ENCODE results near the gene TMPRSS9.

TMPRSS9 gene

DNA sequence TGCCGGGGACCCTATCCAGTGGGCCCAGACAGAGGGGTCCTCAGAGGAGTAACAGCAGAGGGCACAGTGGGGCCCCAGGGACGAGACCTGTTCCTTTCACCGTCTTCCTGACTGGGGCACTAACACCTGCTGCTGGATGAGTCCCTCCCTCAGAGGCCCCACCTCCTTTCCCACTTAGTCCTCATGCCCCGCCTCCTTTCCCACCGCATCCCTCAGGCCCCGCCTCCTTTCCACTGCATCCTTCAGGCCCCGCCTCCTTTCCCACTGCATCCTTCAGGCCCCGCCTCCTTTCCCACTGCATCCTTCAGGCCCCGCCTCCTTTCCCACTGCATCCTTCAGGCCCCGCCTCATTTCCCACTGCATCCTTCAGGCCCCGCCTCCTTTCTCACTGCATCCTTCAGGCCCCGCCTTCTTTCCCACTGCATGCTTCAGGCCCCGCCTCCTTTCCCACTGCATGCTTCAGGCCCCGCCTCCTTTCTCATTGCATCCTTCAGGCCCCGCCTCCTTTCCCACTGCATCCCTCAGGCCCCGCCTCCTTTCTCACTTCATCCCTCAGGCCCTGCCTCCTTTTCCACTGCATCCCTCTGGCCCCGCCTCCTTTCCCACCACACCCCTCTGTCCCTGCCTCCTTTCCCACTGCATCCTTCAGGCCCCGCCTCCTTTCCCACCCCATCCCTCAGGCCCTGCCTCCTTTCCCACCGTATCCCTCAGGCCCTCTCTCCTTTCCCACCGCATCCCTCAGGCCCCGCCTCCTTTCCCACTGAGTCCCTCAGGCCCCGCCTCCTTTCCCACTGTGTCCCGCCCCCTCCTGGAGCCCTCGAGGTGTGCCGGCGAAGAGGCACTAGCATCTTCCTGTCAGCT lies 24.8 kb upstream of the TMPRSS9 start:
- Mint-ChIP-seq H3K27me3 (no peaks in the 10 kb centered on the region), H3K36me3 (peaks cover 3% of the 10 kb centered on the region), H3K4me3 (no peak overlapping the region), H3K9me3 (ENCODE audit: low read depth) (no peaks in the 10 kb centered on the region), H3K27ac (peak overlapping the region; percentile 52), H3K4me1 (ENCODE audit: low read depth) (peaks cover 38% of the 10 kb centered on the region)

DNA sequence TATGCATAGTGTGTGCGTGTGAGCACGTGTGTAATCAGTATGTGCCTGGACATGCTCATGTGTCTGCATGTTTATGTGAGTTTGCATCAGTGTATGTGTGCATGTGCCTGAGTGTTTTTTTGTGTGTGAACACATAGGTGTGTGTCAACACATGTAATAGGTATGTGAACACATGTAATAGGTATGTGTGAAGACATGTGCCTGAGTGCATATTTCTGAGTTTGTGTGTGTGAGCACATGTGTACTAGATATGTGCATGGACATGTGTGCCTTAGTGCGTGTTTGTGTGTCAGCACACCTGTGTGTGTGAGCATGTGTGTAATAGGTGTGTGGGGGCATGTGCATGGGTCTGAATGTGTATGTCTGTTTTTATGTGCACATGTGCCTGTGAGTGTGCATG lies 24.2 kb upstream of the TMPRSS9 start:
- Mint-ChIP-seq H3K4me3 (no peak overlapping the region), H3K4me1 (ENCODE audit: low read depth) (peaks cover 32% of the 10 kb centered on the region), H3K36me3 (peaks cover 3% of the 10 kb centered on the region), H3K27ac (peak overlapping the region; percentile 52), H3K27me3 (no peaks in the 10 kb centered on the region), H3K9me3 (ENCODE audit: low read depth) (no peaks in the 10 kb centered on the region)

DNA sequence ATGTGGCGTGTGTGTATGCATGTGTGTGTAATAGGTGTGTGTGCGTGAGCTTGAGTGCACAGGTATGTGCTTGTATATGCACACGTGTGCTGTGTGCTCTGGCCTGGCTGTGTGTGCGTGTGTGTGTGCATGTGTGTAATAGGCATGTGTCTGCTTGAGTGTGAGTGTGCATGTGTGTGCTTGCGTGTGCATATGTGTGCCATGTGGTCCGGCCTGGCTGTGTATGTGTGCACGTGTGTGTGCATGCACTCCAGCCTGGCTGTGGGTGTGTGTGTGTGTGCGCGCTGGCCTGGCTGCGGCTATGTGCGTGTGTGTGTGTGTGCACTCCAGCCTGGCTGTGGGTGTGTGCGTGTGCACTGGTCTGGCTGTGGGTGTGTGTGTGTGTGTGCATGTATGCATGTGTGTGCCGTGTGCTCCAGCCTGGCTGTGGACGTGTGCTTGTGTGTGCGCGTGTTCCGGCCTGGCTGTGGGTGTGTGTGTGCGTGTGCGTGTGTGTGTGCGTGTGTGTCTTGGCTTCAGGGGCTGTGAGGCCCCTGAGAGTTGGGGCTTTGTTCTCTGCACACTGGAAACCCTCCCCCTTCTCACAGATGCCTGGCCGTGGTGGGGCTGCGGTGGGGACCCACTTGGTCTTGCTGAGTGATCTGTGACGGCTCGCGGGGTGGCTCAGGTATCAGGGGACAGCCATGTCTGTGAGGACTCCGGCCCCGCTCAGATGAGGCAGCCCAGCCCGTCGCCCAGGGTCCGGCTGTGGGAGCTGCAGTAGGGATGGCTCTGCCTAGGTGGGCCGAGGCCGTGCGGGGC lies 23.3 kb upstream of the TMPRSS9 start:
- Mint-ChIP-seq H3K9me3 (ENCODE audit: low read depth) (no peaks in the 10 kb centered on the region), H3K27ac (no peak overlapping the region)

DNA sequence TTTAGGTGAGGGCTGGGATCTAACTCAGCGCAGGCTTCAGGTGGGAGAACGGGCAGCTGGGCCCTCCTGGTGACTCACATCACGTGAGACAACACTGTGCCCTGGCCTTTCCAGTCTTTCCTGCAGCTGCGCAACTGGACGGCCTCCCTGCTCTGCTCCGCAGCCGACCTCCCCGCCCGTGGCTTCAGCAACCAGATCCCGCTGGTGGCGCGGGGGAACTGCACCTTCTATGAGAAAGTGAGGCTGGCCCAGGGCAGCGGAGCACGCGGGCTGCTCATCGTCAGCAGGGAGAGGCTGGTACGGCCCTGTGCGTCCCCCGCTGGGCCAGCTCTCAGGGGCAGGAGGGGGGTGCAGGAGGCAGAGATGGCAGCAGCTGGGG lies 22.7 kb upstream of the TMPRSS9 start:
- Mint-ChIP-seq H3K4me3 (no peak overlapping the region), H3K4me1 (ENCODE audit: low read depth) (peaks cover 19% of the 10 kb centered on the region), H3K27ac (no peak overlapping the region), H3K9me3 (ENCODE audit: low read depth) (no peaks in the 10 kb centered on the region), H3K27me3 (no peaks in the 10 kb centered on the region), H3K36me3 (peaks cover 3% of the 10 kb centered on the region)

More for the DNA sequence above, 23.3 kb upstream of the TMPRSS9 start:
- H3K4me3 Mint-ChIP-seq: no peak overlapping the region
- H3K36me3 Mint-ChIP-seq: peaks cover 3% of the 10 kb centered on the region
- no peaks in the 10 kb centered on the region for H3K27me3 Mint-ChIP-seq
- H3K4me1 Mint-ChIP-seq (ENCODE audit: low read depth): peaks cover 23% of the 10 kb centered on the region

DNA sequence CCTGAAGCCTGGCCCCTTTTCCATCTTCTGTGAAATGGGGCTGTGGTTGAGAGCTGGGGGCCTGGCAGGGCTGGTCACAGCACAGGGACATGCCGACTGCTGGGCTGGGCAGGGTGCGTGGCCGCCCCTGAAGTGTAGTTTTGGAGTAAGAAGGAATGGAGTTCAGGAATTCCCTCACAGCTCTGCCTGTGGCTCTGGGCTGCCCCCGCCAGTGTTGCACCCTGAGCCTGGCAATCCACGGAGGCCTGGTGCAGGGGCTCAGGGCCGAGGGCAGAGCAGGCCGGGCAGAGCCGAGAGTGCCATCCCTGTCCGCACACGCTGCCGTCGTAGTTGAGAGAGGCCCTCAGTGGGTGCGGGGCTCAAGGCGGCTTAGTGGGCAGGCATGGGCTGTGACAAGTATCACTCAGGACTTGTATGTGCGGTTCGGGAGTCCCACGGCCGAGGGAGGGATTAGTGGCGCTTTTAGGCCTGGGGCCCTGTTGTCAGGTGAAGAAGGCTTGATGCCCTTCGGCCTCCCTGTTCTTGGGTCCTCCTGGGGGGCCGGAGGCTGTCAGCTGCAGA lies 21.9 kb upstream of the TMPRSS9 start:
- no peak overlapping the region for H3K27ac Mint-ChIP-seq
- no peak overlapping the region for H3K4me3 Mint-ChIP-seq
- H3K27me3 Mint-ChIP-seq: no peaks in the 10 kb centered on the region
- H3K36me3 Mint-ChIP-seq: peaks cover 3% of the 10 kb centered on the region
- H3K4me1 Mint-ChIP-seq (ENCODE audit: low read depth): peaks cover 15% of the 10 kb centered on the region
- H3K9me3 Mint-ChIP-seq (ENCODE audit: low read depth): no peaks in the 10 kb centered on the region

DNA sequence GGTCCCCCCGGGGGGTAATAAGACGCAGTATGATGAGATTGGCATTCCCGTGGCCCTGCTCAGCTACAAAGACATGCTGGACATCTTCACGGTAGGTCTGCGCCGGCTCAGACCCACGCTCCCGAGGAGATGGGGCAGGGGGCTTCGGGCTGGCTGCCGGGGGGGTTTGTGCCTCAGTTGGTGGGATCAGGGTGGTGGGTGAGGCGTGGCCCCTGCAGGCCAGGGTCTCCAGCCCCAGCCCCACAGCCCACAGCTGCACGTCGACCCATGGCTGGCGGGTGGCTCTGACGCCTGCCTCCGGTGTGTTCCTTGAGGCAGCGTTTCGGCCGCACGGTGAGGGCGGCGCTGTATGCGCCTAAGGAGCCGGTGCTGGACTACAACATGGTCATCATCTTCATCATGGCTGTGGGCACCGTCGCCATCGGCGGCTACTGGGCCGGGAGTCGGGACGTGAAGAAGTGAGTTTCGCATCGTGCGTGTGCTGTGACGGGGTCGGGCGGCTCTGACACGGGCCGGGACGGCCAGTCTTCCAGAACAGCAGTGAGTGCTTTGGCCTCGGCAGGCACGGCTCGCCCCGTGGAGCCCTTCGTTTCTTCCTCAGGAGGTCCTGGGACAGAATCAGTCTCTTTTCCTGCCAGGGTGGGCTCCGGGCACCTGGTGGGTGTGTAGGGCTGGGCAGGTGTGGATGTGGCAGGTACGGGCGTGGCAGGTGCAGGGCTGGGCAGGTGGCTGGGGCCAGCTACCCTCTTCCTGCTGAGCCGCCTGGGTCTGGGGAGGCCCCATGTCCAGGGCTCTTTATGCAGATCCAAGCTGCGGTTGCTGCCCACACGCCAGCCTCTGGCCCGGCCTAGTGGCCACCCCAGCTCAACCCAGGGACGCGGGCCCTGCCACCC lies 21.1 kb upstream of the TMPRSS9 start:
- Mint-ChIP-seq H3K27me3 (no peaks in the 10 kb centered on the region), H3K36me3 (peaks cover 3% of the 10 kb centered on the region), H3K4me1 (ENCODE audit: low read depth) (peaks cover 10% of the 10 kb centered on the region), H3K9me3 (ENCODE audit: low read depth) (no peaks in the 10 kb centered on the region), H3K27ac (no peak overlapping the region), H3K4me3 (no peak overlapping the region)

DNA sequence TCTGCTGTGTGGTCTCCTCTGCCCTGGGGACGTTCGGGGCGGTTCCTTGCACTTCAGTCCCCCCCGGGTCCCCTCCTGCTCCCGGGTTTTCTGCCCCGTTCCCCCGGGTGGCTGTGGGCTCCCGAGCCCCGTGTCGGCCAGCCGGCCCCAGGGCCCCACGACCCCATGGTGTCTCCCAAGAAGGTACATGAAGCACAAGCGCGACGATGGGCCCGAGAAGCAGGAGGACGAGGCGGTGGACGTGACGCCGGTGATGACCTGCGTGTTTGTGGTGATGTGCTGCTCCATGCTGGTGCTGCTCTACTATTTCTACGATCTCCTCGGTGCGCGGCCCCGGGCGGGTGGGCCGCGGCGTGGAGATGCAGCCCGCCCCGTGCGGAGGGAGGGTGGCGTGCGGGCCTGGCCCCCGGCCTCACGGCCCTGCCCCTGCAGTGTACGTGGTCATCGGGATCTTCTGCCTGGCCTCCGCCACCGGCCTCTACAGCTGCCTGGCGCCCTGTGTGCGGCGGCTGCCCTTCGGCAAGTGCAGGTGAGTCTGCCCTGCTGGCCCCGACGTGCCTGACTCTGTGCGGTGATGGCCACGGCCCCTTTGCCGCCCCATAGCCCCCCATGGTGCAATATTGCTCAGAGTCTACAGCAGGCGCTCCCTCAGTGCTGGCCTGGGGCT lies 20.3 kb upstream of the TMPRSS9 start:
- Mint-ChIP-seq H3K9me3 (ENCODE audit: low read depth) (no peaks in the 10 kb centered on the region), H3K4me3 (no peak overlapping the region), H3K4me1 (ENCODE audit: low read depth) (peaks cover 10% of the 10 kb centered on the region), H3K27me3 (no peaks in the 10 kb centered on the region), H3K36me3 (peaks cover 3% of the 10 kb centered on the region), H3K27ac (no peak overlapping the region)

DNA sequence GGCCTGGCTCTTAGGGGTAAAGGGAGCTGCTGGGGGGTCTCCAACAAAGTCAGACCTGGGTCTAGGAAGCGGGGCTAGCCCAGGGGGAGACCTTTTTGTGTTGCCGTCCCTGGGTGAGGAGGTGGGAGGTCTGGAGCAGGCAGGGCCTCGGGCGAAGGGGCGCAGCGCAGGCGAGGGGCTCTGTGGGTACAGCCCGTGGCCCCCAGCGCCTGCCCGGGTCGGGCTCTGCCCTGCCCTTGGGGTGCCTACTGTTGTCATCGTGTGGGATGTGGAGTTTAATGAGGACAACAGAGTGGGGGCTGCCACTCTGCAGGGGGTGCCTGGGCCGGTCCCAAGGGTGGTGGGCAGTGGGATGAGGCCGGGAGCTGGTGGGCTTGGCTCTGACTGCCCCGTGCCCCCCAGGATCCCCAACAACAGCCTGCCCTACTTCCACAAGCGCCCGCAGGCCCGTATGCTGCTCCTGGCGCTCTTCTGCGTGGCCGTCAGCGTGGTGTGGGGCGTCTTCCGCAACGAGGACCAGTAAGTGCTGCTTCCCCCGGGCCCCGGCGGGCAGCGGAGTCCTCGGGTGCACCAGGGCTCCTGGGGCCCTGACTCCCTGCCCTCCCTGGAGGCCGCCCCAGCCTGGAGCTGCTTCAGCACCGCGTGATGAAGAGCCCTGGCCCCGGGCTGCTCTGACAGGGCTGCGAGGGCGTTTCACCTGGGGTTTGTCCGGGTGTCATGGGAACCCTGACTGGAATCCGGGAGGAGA lies 19.4 kb upstream of the TMPRSS9 start:
- peaks cover 2% of the 10 kb centered on the region for H3K36me3 Mint-ChIP-seq
- H3K9me3 Mint-ChIP-seq (ENCODE audit: low read depth): no peaks in the 10 kb centered on the region
- peaks cover 9% of the 10 kb centered on the region for H3K4me1 Mint-ChIP-seq (ENCODE audit: low read depth)
- H3K4me3 Mint-ChIP-seq: no peak overlapping the region
- H3K27ac Mint-ChIP-seq: no peak overlapping the region
- H3K27me3 Mint-ChIP-seq: no peaks in the 10 kb centered on the region

DNA sequence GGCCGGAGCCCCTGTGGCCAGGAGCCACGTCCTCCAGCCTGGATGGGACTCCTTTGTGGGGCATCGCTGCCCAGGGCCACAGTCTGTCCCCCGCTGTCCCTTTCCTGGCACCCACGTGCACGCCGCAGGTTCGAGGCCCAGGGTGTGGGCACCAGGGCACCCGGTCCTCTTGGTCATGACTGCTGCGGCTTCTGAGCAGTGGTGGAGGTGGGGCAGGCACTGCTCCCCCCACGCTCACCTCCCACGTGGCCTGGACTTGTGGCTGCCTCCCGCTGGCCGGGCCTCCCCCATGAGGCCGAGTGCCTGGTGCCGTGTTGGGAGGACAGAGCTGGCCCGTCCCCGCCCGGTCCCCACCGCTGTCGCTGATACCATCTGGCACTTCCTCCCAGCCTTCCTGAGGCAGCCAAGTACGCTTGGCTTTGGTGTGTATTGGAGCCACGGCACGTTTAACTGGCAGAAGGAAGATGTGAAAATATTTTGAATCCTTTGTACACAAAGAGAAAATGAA lies 18.8 kb upstream of the TMPRSS9 start:
- Mint-ChIP-seq H3K27me3 (no peaks in the 10 kb centered on the region), H3K9me3 (ENCODE audit: low read depth) (no peaks in the 10 kb centered on the region), H3K36me3 (no peaks in the 10 kb centered on the region), H3K4me1 (ENCODE audit: low read depth) (peaks cover 2% of the 10 kb centered on the region), H3K4me3 (no peak overlapping the region), H3K27ac (no peak overlapping the region)

DNA sequence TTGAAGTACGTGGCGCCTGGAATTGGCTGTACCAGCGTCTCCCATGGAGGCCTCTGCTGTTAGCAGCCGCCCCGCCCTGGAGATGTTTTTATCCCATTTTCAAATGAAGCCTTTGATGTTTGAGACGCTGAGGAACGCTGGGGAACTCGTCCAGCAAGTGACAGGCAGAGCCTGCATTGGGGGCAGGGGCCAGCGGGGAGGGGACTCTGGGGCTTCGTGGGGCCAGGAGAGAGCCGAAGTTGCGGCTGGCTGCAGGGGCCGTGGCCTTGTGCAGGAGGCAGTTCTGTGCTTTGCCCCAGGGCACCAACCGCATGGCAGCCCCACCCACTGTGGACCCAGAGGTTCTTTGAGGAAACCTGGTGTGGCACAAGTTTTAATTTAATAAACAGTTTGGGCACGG lies 18.1 kb upstream of the TMPRSS9 start:
- H3K27me3 Mint-ChIP-seq: no peaks in the 10 kb centered on the region
- H3K4me1 Mint-ChIP-seq (ENCODE audit: low read depth): peaks cover 2% of the 10 kb centered on the region
- H3K9me3 Mint-ChIP-seq (ENCODE audit: low read depth): no peaks in the 10 kb centered on the region
- H3K27ac Mint-ChIP-seq: no peak overlapping the region
- no peak overlapping the region for H3K4me3 Mint-ChIP-seq
- no peaks in the 10 kb centered on the region for H3K36me3 Mint-ChIP-seq

DNA sequence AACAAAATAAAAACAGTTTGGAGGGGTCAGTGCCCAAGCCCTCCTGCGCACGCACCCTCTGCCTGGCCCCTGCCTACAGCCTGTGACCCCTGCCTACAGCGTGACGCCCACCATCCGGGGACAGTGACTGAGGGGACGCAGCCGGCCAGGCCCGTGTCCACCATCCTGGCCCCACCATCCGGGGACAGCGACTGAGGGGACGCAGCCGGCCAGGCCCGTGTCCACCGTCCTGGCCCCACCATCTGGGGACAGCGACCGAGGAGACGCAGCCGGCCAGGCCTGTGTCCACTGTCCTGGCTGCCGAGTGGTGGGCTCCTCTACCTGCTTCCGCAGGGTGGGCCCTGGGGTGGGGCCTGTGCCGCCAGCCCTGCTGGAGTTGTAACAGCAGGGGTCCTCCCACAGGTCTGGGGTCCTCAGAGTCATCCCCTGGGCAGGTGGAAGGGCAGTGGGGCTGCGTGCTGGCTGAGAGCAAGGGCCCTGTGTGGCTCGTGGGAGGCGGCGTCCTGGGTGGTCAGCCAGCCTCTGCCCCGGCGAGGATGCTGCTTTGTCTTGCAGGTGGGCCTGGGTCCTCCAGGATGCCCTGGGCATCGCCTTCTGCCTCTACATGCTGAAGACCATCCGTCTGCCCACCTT lies 17.3 kb upstream of the TMPRSS9 start:
- Mint-ChIP-seq H3K9me3 (ENCODE audit: low read depth) (no peaks in the 10 kb centered on the region), H3K4me3 (no peak overlapping the region), H3K4me1 (ENCODE audit: low read depth) (no peaks in the 10 kb centered on the region), H3K36me3 (no peaks in the 10 kb centered on the region), H3K27ac (no peak overlapping the region), H3K27me3 (no peaks in the 10 kb centered on the region)

DNA sequence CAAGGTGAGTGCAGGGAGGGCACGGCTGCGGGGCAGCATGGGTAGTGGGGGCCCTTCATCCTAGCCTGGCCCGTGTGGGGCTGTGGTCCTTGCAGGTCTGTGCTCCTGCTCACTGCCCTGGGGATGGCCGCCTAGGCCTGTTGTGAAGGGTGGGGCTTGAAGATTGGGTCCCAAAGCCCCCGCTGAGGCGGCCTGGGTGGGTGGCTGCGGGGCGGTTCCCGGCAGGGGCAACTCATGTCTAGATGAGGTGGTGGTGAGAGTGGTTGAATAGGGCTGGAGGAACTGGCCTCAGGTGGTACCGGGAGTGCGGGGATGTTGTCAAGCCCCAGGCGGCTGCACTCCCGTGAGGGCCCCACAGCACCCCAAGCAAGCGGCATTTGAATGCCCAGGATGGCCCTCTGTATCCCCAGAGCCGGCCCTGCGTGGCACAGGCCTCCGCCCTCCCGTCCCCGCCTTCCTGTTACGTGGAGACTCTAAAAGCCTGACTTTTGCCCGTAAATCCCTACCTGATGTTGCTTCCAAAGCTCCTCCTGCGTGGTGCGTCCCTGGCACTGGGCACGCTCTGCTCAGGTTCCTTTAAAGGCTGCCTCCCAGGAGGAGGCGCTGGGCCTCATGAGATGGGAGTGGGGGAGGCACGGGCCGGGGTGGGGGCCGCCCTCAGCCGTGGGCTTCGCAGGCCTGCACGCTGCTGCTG lies 16.6 kb upstream of the TMPRSS9 start:
- no peaks in the 10 kb centered on the region for H3K4me1 Mint-ChIP-seq (ENCODE audit: low read depth)
- no peak overlapping the region for H3K4me3 Mint-ChIP-seq
- no peaks in the 10 kb centered on the region for H3K9me3 Mint-ChIP-seq (ENCODE audit: low read depth)
- no peak overlapping the region for H3K27ac Mint-ChIP-seq
- no peaks in the 10 kb centered on the region for H3K27me3 Mint-ChIP-seq
- no peaks in the 10 kb centered on the region for H3K36me3 Mint-ChIP-seq
